ENCODE data around the gene JPH3. TPM values are rescaled to one million over a fixed set of nuclear protein-coding genes. Genes with fewer than 3 reads are reported as not detected.

Gene JPH3
- total RNA-seq, 4 donors from 2014 or later, result 0.38 TPM; not detected in 3

DNA sequence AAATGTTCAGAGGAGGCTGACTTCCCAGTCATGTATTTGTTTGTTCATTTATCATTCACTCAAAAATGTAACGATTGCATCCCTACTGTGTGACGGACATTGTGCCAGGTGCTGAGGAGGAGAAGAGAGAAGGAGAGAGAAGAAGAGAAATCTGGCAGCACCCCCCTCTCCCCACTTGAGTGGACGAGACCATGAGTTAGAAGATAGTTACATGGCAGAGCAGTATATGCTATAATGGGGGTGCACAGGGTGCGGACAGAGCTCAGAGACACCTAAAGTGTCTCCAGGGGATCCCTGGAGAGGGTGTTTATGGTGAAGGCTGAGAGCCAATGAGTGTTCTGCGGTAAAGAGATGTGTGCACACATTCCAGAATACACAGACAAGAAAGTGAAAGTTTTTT is 6.6 kb upstream of the JPH3 start:
- TF ChIP-seq, protein P1, sequence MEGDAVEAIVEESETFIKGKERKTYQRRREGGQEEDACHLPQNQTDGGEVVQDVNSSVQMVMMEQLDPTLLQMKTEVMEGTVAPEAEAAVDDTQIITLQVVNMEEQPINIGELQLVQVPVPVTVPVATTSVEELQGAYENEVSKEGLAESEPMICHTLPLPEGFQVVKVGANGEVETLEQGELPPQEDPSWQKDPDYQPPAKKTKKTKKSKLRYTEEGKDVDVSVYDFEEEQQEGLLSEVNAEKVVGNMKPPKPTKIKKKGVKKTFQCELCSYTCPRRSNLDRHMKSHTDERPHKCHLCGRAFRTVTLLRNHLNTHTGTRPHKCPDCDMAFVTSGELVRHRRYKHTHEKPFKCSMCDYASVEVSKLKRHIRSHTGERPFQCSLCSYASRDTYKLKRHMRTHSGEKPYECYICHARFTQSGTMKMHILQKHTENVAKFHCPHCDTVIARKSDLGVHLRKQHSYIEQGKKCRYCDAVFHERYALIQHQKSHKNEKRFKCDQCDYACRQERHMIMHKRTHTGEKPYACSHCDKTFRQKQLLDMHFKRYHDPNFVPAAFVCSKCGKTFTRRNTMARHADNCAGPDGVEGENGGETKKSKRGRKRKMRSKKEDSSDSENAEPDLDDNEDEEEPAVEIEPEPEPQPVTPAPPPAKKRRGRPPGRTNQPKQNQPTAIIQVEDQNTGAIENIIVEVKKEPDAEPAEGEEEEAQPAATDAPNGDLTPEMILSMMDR (IDR thresholded peaks at IDR 0.05; ENCODE audit: low read depth), result no peak

DNA sequence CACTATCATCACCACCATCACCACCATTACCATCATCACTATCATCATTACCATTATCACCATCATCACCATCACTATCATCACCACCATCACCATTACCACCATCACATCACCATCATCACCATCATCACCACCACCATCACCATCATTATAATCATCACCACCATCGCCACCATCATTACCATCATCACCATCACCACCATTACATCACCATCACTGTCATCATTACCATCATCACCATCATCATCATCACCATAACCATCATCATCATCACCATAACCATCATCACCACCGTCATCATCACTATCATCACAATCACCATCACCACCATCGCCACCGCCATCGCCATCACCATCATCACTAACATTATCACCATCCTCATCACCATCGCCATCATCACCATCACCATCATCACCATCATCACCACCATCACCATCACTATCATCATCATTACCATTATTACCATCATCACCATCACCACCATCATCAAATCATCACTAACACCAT is 4.9 kb upstream of the JPH3 start:
- TF ChIP-seq, protein P1 (IDR thresholded peaks at IDR 0.05; ENCODE audit: low read depth), result no peak

DNA sequence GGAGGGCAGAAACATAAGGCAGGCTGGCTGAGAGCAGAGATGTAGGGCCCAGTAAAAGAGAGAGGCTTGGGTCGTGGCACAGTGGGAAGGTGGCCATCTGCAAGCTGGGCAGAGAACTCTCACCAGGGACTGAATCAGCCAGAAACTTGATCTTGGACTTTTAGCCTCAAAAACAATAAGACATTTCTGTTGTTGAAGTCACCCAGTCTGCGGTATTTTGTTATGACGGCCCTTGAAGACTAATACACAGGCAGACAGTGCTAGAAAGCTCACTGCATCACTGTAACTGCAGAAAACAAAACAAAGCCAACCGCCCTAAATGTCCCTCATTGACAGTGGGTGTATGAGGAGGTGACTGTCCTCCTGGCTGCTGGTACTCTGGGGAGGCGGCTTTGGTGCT is 3.9 kb upstream of the JPH3 start:
- TF ChIP-seq, protein P1 (IDR thresholded peaks at IDR 0.05; ENCODE audit: low read depth), result no peak

DNA sequence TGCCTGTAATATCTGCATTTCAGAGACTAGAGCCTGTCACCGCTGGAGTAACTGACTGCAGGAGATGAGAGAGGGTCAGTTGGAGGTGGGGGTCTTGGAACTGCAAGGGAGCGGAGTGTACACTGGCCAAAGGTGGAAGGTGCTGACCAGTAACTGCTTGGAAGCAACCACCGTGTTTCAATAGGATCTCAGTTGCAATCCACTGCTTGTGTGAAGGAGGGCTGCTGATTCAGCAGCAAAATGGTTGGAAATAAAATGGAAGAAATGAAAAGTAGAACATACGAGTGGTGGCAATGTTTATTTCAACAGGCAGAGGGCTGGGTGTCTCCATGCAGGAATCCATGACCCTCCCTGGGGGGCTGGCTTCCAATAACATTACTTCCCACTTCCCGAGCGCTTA is 2.1 kb upstream of the JPH3 start:
- TF ChIP-seq, protein P1 (IDR thresholded peaks at IDR 0.05; ENCODE audit: low read depth), result no peak

DNA sequence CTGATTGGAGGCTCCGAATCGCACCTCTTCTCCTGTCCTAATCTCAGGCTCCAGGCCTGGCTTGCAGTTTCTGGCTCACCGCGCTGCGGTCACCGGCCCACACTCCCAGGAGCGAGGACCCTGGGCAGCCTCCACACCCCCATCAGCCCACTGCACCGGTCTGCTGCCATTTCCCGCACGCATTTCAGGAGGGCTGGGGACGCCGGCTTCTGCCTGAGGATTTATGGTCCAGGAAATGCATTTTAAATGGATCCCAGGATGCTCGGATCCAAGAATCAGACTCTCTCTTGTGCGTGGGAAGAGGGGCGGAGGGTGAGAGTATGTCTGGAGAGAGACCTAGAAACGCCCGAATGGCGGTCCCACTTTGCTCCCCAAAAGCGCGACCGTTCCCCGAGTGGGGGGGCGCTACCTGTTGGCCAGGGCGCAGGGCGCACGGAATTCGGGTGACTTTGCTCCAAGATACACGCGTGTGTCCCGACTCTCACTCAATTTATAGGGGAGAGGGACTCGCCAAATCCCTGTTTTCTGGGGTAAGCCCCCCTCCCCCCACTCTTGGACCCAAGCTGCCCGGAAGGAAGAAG is 817 bp upstream of the JPH3 start:
- TF ChIP-seq, protein P1 (IDR thresholded peaks at IDR 0.05; ENCODE audit: low read depth), result no peak

DNA sequence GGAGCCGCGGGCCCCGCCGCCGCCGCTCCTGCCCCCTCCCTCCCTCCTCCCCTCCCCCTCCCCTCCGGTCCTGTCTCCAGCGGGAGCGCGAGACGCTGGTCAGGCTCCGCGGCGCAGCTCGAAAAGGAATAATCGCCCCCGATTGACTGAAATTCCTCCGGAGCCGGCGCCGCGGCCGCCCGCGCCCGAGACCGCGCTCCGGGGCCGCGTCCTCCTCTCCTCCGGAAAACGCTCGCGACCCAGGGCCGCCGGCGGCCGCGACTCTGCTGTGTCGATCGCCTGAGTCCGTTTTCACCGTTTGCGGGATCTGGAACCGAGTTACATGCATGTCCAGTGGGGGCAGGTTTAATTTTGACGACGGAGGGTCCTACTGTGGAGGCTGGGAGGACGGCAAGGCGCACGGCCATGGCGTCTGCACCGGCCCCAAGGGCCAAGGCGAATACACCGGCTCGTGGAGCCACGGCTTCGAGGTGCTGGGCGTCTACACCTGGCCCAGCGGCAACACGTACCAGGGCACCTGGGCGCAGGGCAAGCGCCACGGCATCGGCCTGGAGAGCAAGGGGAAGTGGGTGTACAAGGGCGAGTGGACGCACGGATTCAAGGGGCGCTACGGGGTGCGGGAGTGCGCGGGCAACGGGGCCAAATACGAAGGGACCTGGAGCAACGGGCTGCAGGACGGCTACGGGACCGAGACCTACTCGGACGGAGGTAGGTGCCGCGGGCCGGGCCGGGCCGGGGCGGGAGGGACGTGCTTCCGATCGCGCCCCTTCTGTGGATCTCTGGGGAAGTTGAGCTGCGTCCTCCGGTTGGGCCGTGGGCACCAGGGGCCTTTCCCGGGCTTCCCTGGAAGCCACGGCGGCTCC is 744 bp downstream of the JPH3 start:
- TF ChIP-seq, protein P1 (IDR thresholded peaks at IDR 0.05; ENCODE audit: low read depth), result no peak
